Astrocyte (in vitro differentiated cells and primary cell): Measurements from ENCODE around the gene MRPL19. TPM values are rescaled to one million over a fixed set of nuclear protein-coding genes. Genes with fewer than 3 reads are reported as not detected.

ENCODE experiments used
- DNase-seq: peaks from one replicate; pipeline ENCODE4 v3.0.0-alpha.2; 2010; ENCODE audit warnings: low read depth
- FAIRE-seq: peaks from 2 replicates; lab custom pipeline; 2011; peaks lifted over from hg19 to GRCh38; lab: Jason Lieb, UNC
- H2AFZ ChIP-seq: 2 replicates; pipeline ENCODE4 v1.6.0; 2012; ENCODE audit warnings: low read depth, low read length, inconsistent platforms
- H3K27ac ChIP-seq: 2 replicates; pipeline ENCODE4 v1.5.1; 2011; ENCODE audit warnings: low read depth, low read length, inconsistent platforms
- H3K27me3 ChIP-seq: 2 replicates; pipeline ENCODE4 v1.6.0; 2011; ENCODE audit warnings: low read length, inconsistent platforms; ENCODE audit not compliant: insufficient read depth
- H3K36me3 ChIP-seq: 2 replicates; pipeline ENCODE4 v1.5.1; 2011; ENCODE audit warnings: low read length, inconsistent platforms; ENCODE audit not compliant: insufficient read depth
- H3K4me1 ChIP-seq: 2 replicates; pipeline ENCODE4 v1.5.1; 2011; ENCODE audit warnings: low read length, inconsistent platforms; ENCODE audit not compliant: insufficient read depth
- H3K4me2 ChIP-seq: 2 replicates; pipeline ENCODE4 v1.6.0; 2012; ENCODE audit warnings: low read length, inconsistent platforms
- H3K4me3 ChIP-seq: 2 replicates; pipeline ENCODE4 v1.5.1; 2011; ENCODE audit warnings: low read depth, mild to moderate bottlenecking, low read length, inconsistent platforms; ENCODE audit not compliant: insufficient read depth
- H3K79me2 ChIP-seq: 2 replicates; pipeline ENCODE4 v1.6.0; 2012; ENCODE audit warnings: mild to moderate bottlenecking, low read length, inconsistent platforms; ENCODE audit not compliant: insufficient read depth
- H3K9ac ChIP-seq: 2 replicates; pipeline ENCODE4 v1.6.0; 2012; ENCODE audit warnings: mild to moderate bottlenecking, low read length, inconsistent platforms
- H3K9me3 ChIP-seq: 2 replicates; pipeline ENCODE4 v1.5.1; 2012; ENCODE audit warnings: low read depth, mild to moderate bottlenecking, low read length, inconsistent platforms; ENCODE audit not compliant: insufficient read depth
- H4K20me1 ChIP-seq: 2 replicates; pipeline ENCODE4 v1.6.0; 2012; ENCODE audit warnings: low read length, inconsistent platforms; ENCODE audit not compliant: insufficient read depth
- H3K27ac Mint-ChIP-seq: one replicate; pipeline ENCODE4 v1.8.0; 2021; ENCODE audit warnings: mild to moderate bottlenecking, mixed read lengths; ENCODE audit not compliant: unreplicated experiment
- H3K27me3 Mint-ChIP-seq: one replicate; pipeline ENCODE4 v1.8.0; 2021; ENCODE audit warnings: low read depth, mixed read lengths; ENCODE audit not compliant: unreplicated experiment
- H3K36me3 Mint-ChIP-seq: one replicate; pipeline ENCODE4 v1.8.0; 2021; ENCODE audit warnings: low read depth, mixed read lengths; ENCODE audit not compliant: unreplicated experiment
- H3K4me1 Mint-ChIP-seq: one replicate; pipeline ENCODE4 v1.8.0; 2021; ENCODE audit warnings: low read depth, mixed read lengths; ENCODE audit not compliant: unreplicated experiment
- H3K4me3 Mint-ChIP-seq: one replicate; pipeline ENCODE4 v1.8.0; 2021; ENCODE audit warnings: mild to moderate bottlenecking, moderate library complexity, mixed read lengths; ENCODE audit not compliant: unreplicated experiment
- H3K9me3 Mint-ChIP-seq: one replicate; pipeline ENCODE4 v1.8.0; 2021; ENCODE audit warnings: mild to moderate bottlenecking, mixed read lengths; ENCODE audit not compliant: unreplicated experiment
- EZH2 ChIP-seq: IDR thresholded peaks from 2 replicates; pipeline ENCODE4 v1.6.1; 2012; ENCODE audit warnings: mild to moderate bottlenecking, low read length, inconsistent platforms; ENCODE audit not compliant: insufficient read depth
- total RNA-seq: library from RNA; stranded (reverse); gene quantifications from 2 replicates; pipeline ENCODE4 v1.2.1, GENCODE V29; 2021
- TF ChIP-seq, protein P1 (sequence below): IDR thresholded peaks from 2 replicates; pipeline ENCODE4 v1.5.1; 2011; ENCODE audit warnings: low read depth, mild to moderate bottlenecking, inconsistent platforms, low read length, moderate library complexity; ENCODE audit not compliant: insufficient read depth

The MRPL19 gene
- total RNA-seq, 1 donor from 2014 or later = 58.8 TPM

DNA sequence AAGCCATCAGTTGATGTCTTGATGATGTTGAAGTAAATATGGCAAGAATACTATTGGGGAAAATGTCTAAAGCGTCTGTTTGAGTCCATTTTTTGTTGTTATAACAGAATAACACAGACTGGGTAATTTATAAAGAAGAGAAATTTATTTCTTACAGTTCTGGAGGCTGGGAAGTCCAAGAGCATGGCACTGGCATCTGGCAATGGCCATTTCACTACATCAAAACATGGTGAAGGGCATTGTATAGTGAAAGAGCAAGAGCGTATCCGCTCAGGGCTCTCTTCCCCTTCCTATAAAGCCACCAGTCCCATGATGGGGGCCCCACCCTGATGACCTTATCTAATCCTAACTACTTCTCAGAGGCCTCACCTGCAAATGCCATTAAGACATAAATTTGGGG lies 29.6 kb upstream of the MRPL19 start:
- DNase-seq (no peak), FAIRE-seq (no peak)
- Mint-ChIP-seq H3K36me3 (no peaks in the 10 kb centered on the region), H3K9me3 (peaks cover 2% of the 10 kb centered on the region), H3K4me3 (no peak overlapping the region), H3K27ac (no peak overlapping the region), H3K4me1 (no peaks in the 10 kb centered on the region), H3K27me3 (peaks cover 8% of the 10 kb centered on the region)
- TF ChIP-seq EZH2 = no peak
- TF ChIP-seq, protein P1, sequence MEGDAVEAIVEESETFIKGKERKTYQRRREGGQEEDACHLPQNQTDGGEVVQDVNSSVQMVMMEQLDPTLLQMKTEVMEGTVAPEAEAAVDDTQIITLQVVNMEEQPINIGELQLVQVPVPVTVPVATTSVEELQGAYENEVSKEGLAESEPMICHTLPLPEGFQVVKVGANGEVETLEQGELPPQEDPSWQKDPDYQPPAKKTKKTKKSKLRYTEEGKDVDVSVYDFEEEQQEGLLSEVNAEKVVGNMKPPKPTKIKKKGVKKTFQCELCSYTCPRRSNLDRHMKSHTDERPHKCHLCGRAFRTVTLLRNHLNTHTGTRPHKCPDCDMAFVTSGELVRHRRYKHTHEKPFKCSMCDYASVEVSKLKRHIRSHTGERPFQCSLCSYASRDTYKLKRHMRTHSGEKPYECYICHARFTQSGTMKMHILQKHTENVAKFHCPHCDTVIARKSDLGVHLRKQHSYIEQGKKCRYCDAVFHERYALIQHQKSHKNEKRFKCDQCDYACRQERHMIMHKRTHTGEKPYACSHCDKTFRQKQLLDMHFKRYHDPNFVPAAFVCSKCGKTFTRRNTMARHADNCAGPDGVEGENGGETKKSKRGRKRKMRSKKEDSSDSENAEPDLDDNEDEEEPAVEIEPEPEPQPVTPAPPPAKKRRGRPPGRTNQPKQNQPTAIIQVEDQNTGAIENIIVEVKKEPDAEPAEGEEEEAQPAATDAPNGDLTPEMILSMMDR = no peak
- Histone ChIP-seq H2AFZ (no peak overlapping the region), H3K27ac (no peak overlapping the region), H3K4me2 (no peak overlapping the region), H3K9me3 (no peaks in the 10 kb centered on the region), H3K27me3 (no peaks in the 10 kb centered on the region), H4K20me1 (no peaks in the 10 kb centered on the region), H3K4me3 (no peak overlapping the region), H3K79me2 (no peaks in the 10 kb centered on the region), H3K36me3 (no peaks in the 10 kb centered on the region), H3K4me1 (peaks cover 9% of the 10 kb centered on the region), H3K9ac (no peak overlapping the region)

DNA sequence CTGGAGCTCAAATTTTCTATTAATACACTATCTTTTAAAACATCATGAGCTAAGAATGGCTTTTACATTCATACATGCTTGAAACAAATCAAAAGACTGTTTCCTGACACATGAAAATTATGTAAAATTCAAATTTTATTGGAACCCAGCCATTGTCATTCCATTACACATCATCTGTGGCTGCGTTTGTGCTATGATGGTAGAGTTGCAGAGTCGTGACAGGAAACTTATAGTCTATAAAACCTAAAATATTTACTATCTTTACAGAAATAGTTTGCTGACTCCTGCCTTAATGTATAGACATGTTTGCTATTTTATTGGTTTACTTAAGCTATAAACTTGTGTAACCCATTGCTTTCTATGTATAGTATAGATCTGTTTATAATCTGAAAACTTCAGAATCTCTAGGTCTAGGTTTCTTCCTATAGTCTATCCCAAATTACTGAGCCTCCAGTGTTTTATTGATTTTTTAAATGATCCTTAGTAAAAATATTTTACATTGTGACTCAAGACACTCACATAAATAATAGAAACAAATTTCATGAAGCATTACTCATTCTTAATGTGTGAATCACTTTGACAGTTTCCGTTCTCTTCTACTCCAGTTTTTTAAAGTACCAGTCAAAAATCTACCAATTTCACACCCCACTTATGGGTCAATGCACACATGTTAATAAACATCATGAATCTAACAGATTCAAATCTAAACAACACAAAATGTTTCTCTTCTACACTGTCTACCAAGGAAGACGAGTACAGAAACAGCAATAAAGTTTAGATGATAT lies 26.4 kb upstream of the MRPL19 start:
- no peaks in the 10 kb centered on the region for H3K4me1 Mint-ChIP-seq
- Histone ChIP-seq H3K36me3 (no peaks in the 10 kb centered on the region), H3K4me3 (no peak overlapping the region), H2AFZ (no peak overlapping the region), H3K27me3 (no peaks in the 10 kb centered on the region), H4K20me1 (no peaks in the 10 kb centered on the region), H3K4me1 (peaks cover 9% of the 10 kb centered on the region), H3K79me2 (no peaks in the 10 kb centered on the region), H3K27ac (no peak overlapping the region), H3K4me2 (peak overlapping the region; percentile 46), H3K9ac (no peak overlapping the region), H3K9me3 (no peaks in the 10 kb centered on the region)
- no peaks in the 10 kb centered on the region for H3K36me3 Mint-ChIP-seq
- no peak overlapping the region for H3K27ac Mint-ChIP-seq
- H3K27me3 Mint-ChIP-seq = peaks cover 9% of the 10 kb centered on the region
- H3K4me3 Mint-ChIP-seq = no peak overlapping the region
- no peaks in the 10 kb centered on the region for H3K9me3 Mint-ChIP-seq
- FAIRE-seq (no peak), DNase-seq (peak; percentile 46)
- TF ChIP-seq, protein P1 = no peak
- TF ChIP-seq EZH2 = no peak

DNA sequence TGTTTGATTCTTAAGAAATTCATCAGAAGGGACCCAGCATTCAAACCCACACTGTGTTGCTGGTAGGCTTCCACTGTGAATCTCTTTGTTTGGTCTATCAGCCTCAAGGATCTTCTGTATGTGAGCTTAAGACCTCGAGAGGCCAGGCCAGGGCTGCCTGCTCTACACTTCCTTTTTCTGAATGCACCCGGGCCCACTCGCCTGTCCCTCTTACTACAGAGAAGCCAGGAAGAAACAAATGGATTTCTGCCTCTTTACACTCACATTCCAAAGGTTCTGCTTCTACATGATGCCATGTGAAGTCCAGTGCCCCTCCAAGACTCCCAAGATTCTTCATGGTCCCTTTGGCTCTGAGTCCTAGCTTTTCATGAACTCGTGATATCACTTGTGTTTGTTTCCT lies 25.4 kb upstream of the MRPL19 start:
- H3K27ac Mint-ChIP-seq = no peak overlapping the region
- H3K27me3 ChIP-seq = no peaks in the 10 kb centered on the region
- no peaks in the 10 kb centered on the region for H3K9me3 ChIP-seq
- no peaks in the 10 kb centered on the region for H3K4me1 Mint-ChIP-seq
- H3K9me3 Mint-ChIP-seq = no peaks in the 10 kb centered on the region
- H3K36me3 Mint-ChIP-seq = no peaks in the 10 kb centered on the region
- no peak overlapping the region for H3K4me2 ChIP-seq
- H3K4me1 ChIP-seq = peaks cover 9% of the 10 kb centered on the region
- H3K9ac ChIP-seq = no peak overlapping the region
- H4K20me1 ChIP-seq = no peaks in the 10 kb centered on the region
- TF ChIP-seq, protein P1 = no peak
- TF ChIP-seq EZH2 = no peak
- no peak overlapping the region for H3K4me3 ChIP-seq
- H3K79me2 ChIP-seq = no peaks in the 10 kb centered on the region
- DNase-seq (no peak), FAIRE-seq (no peak)
- no peak overlapping the region for H3K4me3 Mint-ChIP-seq
- H3K27me3 Mint-ChIP-seq = peaks cover 12% of the 10 kb centered on the region
- no peaks in the 10 kb centered on the region for H3K36me3 ChIP-seq
- H2AFZ ChIP-seq = no peak overlapping the region
- H3K27ac ChIP-seq = no peak overlapping the region
